Measurements from ENCODE around the gene LAMB4.

DNA sequence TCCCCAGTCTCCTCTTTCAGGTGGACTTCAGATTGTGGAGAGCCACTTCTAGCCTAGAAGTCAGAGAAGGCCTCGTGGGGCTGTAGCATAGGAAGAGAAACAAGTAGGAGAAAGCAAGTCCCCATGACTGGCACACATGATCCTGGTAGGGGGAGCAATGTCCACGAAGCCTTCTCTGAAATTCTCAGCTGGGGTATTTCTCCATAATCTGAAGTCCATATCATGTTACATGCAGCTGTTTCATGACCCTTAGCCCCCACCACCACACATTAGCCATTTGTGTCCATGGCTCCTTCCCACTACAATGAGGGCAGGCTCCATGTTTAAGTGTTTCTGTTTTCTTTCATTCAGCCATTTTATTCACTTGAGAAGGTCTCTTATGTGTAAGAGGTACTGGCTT, 43.2 kb downstream of the LAMB4 start:
- TF ChIP-seq POLR2A (IDR thresholded peaks at IDR 0.05; ENCODE audit: low read depth, low read length) (no peak), RAD21 (IDR thresholded peaks at IDR 0.05; ENCODE audit: low read length) (no peak), SMC3 (IDR thresholded peaks at IDR 0.05; ENCODE audit: low read depth, low read length) (no peak), CEBPB (IDR thresholded peaks at IDR 0.05; ENCODE audit: low read depth, low read length) (no peak), CTCF (conservative IDR thresholded peaks at IDR 0.05; ENCODE audit: low read depth, low read length) (no peak), RCOR1 (IDR thresholded peaks at IDR 0.05; ENCODE audit: insufficient replicate concordance, low read length) (no peak), RFX5 (IDR thresholded peaks at IDR 0.05; ENCODE audit: low read depth, low read length) (no peak), MAFK (IDR thresholded peaks at IDR 0.05; ENCODE audit: low read depth, low read length) (no peak), FOS (IDR thresholded peaks at IDR 0.05; ENCODE audit: low read depth, low read length) (no peak), USF2 (IDR thresholded peaks at IDR 0.05; ENCODE audit: low read depth, low read length) (no peak)
